ENCODE measurements around the gene C10orf71. TPM values are rescaled to one million over a fixed set of nuclear protein-coding genes. Genes with fewer than 3 reads are reported as not detected.

C10orf71 gene
- total and polyA plus RNA-seq, 7 experiments from 2014 or later: not detected

- Histone ChIP-seq H3K36me3 (ENCODE audit: control insufficient read depth in 2 of 3, insufficient read depth in 3 of 3, low read length in 3 of 3) (no peaks in the 10 kb centered on the region), H3K27me3 (ENCODE audit: control insufficient read depth in 2 of 2, insufficient read depth in 2 of 2, low read length in 2 of 2) (no peaks in the 10 kb centered on the region), H3K4me3 (ENCODE audit: low read length) (no peak overlapping the region), H3K4me1 (ENCODE audit: control insufficient read depth in 2 of 2, insufficient read depth in 2 of 2, low read length in 2 of 2) (no peaks in the 10 kb centered on the region), H3K27ac (ENCODE audit: low read depth, low read length) (no peak overlapping the region), H3K9me3 (ENCODE audit: control insufficient read depth in 2 of 3, low read length in 3 of 3) (no peaks in the 10 kb centered on the region)
- intact Hi-C loops (cut with micrococcal nuclease): no loop called here
- peaks cover 4 to 47% (median 25%) of the 10 kb centered on the region in 11 donors for H3K9me3 Mint-ChIP-seq
- H3K36me3 Mint-ChIP-seq: peaks cover 0 to 3% (median 0%) of the 10 kb centered on the region in 5 donors
- CTCF ChIA-PET: no interaction called here
- peaks cover 0 to 16% (median 6%) of the 10 kb centered on the region in 5 donors for H3K27me3 Mint-ChIP-seq
- POLR2A ChIA-PET: no interaction called here
- no peak for DNase-seq
- no peaks in the 10 kb centered on the region for H3K4me1 Mint-ChIP-seq
- H3K4me3 Mint-ChIP-seq: no peak overlapping the region
- no peak overlapping the region for H3K27ac Mint-ChIP-seq
- ATAC-seq: no peak
Measured at GRCh38 chr10:49265885-49266284, 33.1 kb upstream of the C10orf71 start.

- H3K36me3 ChIP-seq (ENCODE audit: control insufficient read depth in 2 of 3, insufficient read depth in 3 of 3, low read length in 3 of 3): no peaks in the 10 kb centered on the region
- H3K4me3 ChIP-seq (ENCODE audit: low read length): no peak overlapping the region
- DNase-seq: no peak
- no peaks in the 10 kb centered on the region for H3K4me1 ChIP-seq (ENCODE audit: control insufficient read depth in 2 of 2, insufficient read depth in 2 of 2, low read length in 2 of 2)
- ChIA-PET POLR2A (no interaction called here), CTCF (no interaction called here)
- no peak for ATAC-seq
- no peak overlapping the region for H3K4me3 Mint-ChIP-seq
- H3K36me3 Mint-ChIP-seq: peaks cover 0 to 3% (median 0%) of the 10 kb centered on the region in 5 donors
- H3K27me3 Mint-ChIP-seq: peaks cover 0 to 23% (median 9%) of the 10 kb centered on the region in 5 donors
- H3K27ac ChIP-seq (ENCODE audit: low read depth, low read length): no peak overlapping the region
- no peaks in the 10 kb centered on the region for H3K9me3 ChIP-seq (ENCODE audit: control insufficient read depth in 2 of 3, low read length in 3 of 3)
- H3K9me3 Mint-ChIP-seq: peaks cover 4 to 46% (median 25%) of the 10 kb centered on the region in 11 donors
- peaks cover 0 to 11% (median 0%) of the 10 kb centered on the region in 7 donors for H3K4me1 Mint-ChIP-seq
- H3K27ac Mint-ChIP-seq: no peak overlapping the region
- no peaks in the 10 kb centered on the region for H3K27me3 ChIP-seq (ENCODE audit: control insufficient read depth in 2 of 2, insufficient read depth in 2 of 2, low read length in 2 of 2)
- intact Hi-C loops (cut with micrococcal nuclease): no loop called here
Measured at GRCh38 chr10:49268185-49268584, 30.8 kb upstream of the C10orf71 start.

GRCh38 chr10:49269523-49269922 is 29.4 kb upstream of the C10orf71 start:
- no peaks in the 10 kb centered on the region for H3K36me3 ChIP-seq (ENCODE audit: control insufficient read depth in 2 of 3, insufficient read depth in 3 of 3, low read length in 3 of 3)
- peaks cover 0 to 3% (median 0%) of the 10 kb centered on the region in 5 donors for H3K36me3 Mint-ChIP-seq
- no peak for DNase-seq
- H3K4me1 Mint-ChIP-seq: peaks cover 0 to 11% (median 0%) of the 10 kb centered on the region in 7 donors
- H3K27me3 Mint-ChIP-seq: peaks cover 0 to 23% (median 9%) of the 10 kb centered on the region in 5 donors
- H3K9me3 ChIP-seq (ENCODE audit: control insufficient read depth in 2 of 3, low read length in 3 of 3): no peaks in the 10 kb centered on the region
- H3K27me3 ChIP-seq (ENCODE audit: control insufficient read depth in 2 of 2, insufficient read depth in 2 of 2, low read length in 2 of 2): no peaks in the 10 kb centered on the region
- no peak overlapping the region for H3K4me3 Mint-ChIP-seq
- no peak overlapping the region for H3K27ac ChIP-seq (ENCODE audit: low read depth, low read length)
- no peak overlapping the region for H3K27ac Mint-ChIP-seq
- CTCF ChIA-PET: no interaction called here
- intact Hi-C loops (cut with micrococcal nuclease): no loop called here
- H3K9me3 Mint-ChIP-seq: peaks cover 4 to 34% (median 21%) of the 10 kb centered on the region in 11 donors
- no peak for ATAC-seq
- H3K4me1 ChIP-seq (ENCODE audit: control insufficient read depth in 2 of 2, insufficient read depth in 2 of 2, low read length in 2 of 2): no peaks in the 10 kb centered on the region
- POLR2A ChIA-PET: no interaction called here
- H3K4me3 ChIP-seq (ENCODE audit: low read length): no peak overlapping the region

GRCh38 chr10:49270565-49270964 is 28.4 kb upstream of the C10orf71 start:
- CTCF ChIA-PET: no interaction called here
- no peaks in the 10 kb centered on the region for H3K9me3 ChIP-seq (ENCODE audit: control insufficient read depth in 2 of 3, low read length in 3 of 3)
- intact Hi-C loops (cut with micrococcal nuclease): no loop called here
- Mint-ChIP-seq H3K4me1 (peaks cover 0 to 11% (median 0%) of the 10 kb centered on the region in 7 donors), H3K4me3 (no peak overlapping the region), H3K9me3 (peaks cover 4 to 23% (median 15%) of the 10 kb centered on the region in 11 donors), H3K27me3 (peaks cover 0 to 23% (median 4%) of the 10 kb centered on the region in 5 donors), H3K36me3 (no peaks in the 10 kb centered on the region), H3K27ac (no peak overlapping the region)
- POLR2A ChIA-PET: no interaction called here
- no peak for ATAC-seq
- H3K36me3 ChIP-seq (ENCODE audit: control insufficient read depth in 2 of 3, insufficient read depth in 3 of 3, low read length in 3 of 3): no peaks in the 10 kb centered on the region
- no peak for DNase-seq
- H3K4me1 ChIP-seq (ENCODE audit: control insufficient read depth in 2 of 2, insufficient read depth in 2 of 2, low read length in 2 of 2): no peaks in the 10 kb centered on the region
- H3K4me3 ChIP-seq (ENCODE audit: low read length): no peak overlapping the region
- no peaks in the 10 kb centered on the region for H3K27me3 ChIP-seq (ENCODE audit: control insufficient read depth in 2 of 2, insufficient read depth in 2 of 2, low read length in 2 of 2)
- no peak overlapping the region for H3K27ac ChIP-seq (ENCODE audit: low read depth, low read length)

GRCh38 chr10:49271346-49271745 is 27.6 kb upstream of the C10orf71 start:
- Mint-ChIP-seq H3K4me3 (no peak overlapping the region), H3K36me3 (no peaks in the 10 kb centered on the region), H3K4me1 (peaks cover 0 to 11% (median 0%) of the 10 kb centered on the region in 7 donors), H3K9me3 (peaks cover 0 to 16% (median 7%) of the 10 kb centered on the region in 11 donors), H3K27ac (no peak overlapping the region), H3K27me3 (peaks cover 0 to 23% (median 4%) of the 10 kb centered on the region in 5 donors)
- Histone ChIP-seq H3K27ac (ENCODE audit: low read depth, low read length) (no peak overlapping the region), H3K27me3 (ENCODE audit: control insufficient read depth in 2 of 2, insufficient read depth in 2 of 2, low read length in 2 of 2) (no peaks in the 10 kb centered on the region), H3K4me3 (ENCODE audit: low read length) (no peak overlapping the region), H3K36me3 (ENCODE audit: control insufficient read depth in 2 of 3, insufficient read depth in 3 of 3, low read length in 3 of 3) (no peaks in the 10 kb centered on the region), H3K4me1 (ENCODE audit: control insufficient read depth in 2 of 2, insufficient read depth in 2 of 2, low read length in 2 of 2) (no peaks in the 10 kb centered on the region), H3K9me3 (ENCODE audit: control insufficient read depth in 2 of 3, low read length in 3 of 3) (no peaks in the 10 kb centered on the region)
- DNase-seq: no peak
- intact Hi-C loops (cut with micrococcal nuclease): no loop called here
- ChIA-PET POLR2A (no interaction called here), CTCF (no interaction called here)
- no peak for ATAC-seq

- Mint-ChIP-seq H3K9me3 (peaks cover 0 to 10% (median 1%) of the 10 kb centered on the region in 11 donors), H3K4me3 (no peak overlapping the region), H3K36me3 (no peaks in the 10 kb centered on the region), H3K27me3 (peaks cover 0 to 23% (median 4%) of the 10 kb centered on the region in 5 donors), H3K4me1 (peaks cover 0 to 11% (median 0%) of the 10 kb centered on the region in 7 donors), H3K27ac (no peak overlapping the region)
- H3K36me3 ChIP-seq (ENCODE audit: control insufficient read depth in 2 of 3, insufficient read depth in 3 of 3, low read length in 3 of 3): no peaks in the 10 kb centered on the region
- intact Hi-C loops (cut with micrococcal nuclease): no loop called here
- DNase-seq (peak in 1 of 9 donors; percentile 10), ATAC-seq (peak; percentile 55)
- no peak overlapping the region for H3K4me3 ChIP-seq (ENCODE audit: low read length)
- ChIA-PET CTCF (no interaction called here), POLR2A (no interaction called here)
- no peak overlapping the region for H3K27ac ChIP-seq (ENCODE audit: low read depth, low read length)
- H3K27me3 ChIP-seq (ENCODE audit: control insufficient read depth in 2 of 2, insufficient read depth in 2 of 2, low read length in 2 of 2): no peaks in the 10 kb centered on the region
- no peaks in the 10 kb centered on the region for H3K9me3 ChIP-seq (ENCODE audit: control insufficient read depth in 2 of 3, low read length in 3 of 3)
- no peaks in the 10 kb centered on the region for H3K4me1 ChIP-seq (ENCODE audit: control insufficient read depth in 2 of 2, insufficient read depth in 2 of 2, low read length in 2 of 2)
Measured at GRCh38 chr10:49272251-49273081, 26.5 kb upstream of the C10orf71 start.

GRCh38 chr10:49273082-49273465 is 25.9 kb upstream of the C10orf71 start:
- H3K9me3 ChIP-seq (ENCODE audit: control insufficient read depth in 2 of 3, low read length in 3 of 3): no peaks in the 10 kb centered on the region
- no peak overlapping the region for H3K4me3 ChIP-seq (ENCODE audit: low read length)
- Mint-ChIP-seq H3K9me3 (peaks cover 0 to 4% (median 0%) of the 10 kb centered on the region in 11 donors), H3K27me3 (peaks cover 0 to 23% (median 4%) of the 10 kb centered on the region in 5 donors), H3K4me3 (no peak overlapping the region), H3K36me3 (no peaks in the 10 kb centered on the region), H3K4me1 (peaks cover 0 to 11% (median 0%) of the 10 kb centered on the region in 7 donors), H3K27ac (no peak overlapping the region)
- ChIA-PET CTCF (no interaction called here), POLR2A (no interaction called here)
- no peaks in the 10 kb centered on the region for H3K36me3 ChIP-seq (ENCODE audit: control insufficient read depth in 2 of 3, insufficient read depth in 3 of 3, low read length in 3 of 3)
- H3K27ac ChIP-seq (ENCODE audit: low read depth, low read length): no peak overlapping the region
- intact Hi-C loops (cut with micrococcal nuclease): no loop called here
- ATAC-seq (peak; percentile 49), DNase-seq (peak in 1 of 9 donors; percentile 15)
- no peaks in the 10 kb centered on the region for H3K4me1 ChIP-seq (ENCODE audit: control insufficient read depth in 2 of 2, insufficient read depth in 2 of 2, low read length in 2 of 2)
- H3K27me3 ChIP-seq (ENCODE audit: control insufficient read depth in 2 of 2, insufficient read depth in 2 of 2, low read length in 2 of 2): no peaks in the 10 kb centered on the region

Measured in naive thymus-derived CD4-positive, alpha-beta T cell (primary cell).